KOPT-K1 (cell line): ENCODE results near the gene LRGUK.

Source experiments
- H3K27ac ChIP-seq: fragments of 200-600 bp; sonication (generic); 2 replicates; pipeline ENCODE4 v1.5.1; 2016; ENCODE audit warnings: antibody characterized with exemption, mild to moderate bottlenecking, low read depth, low read length; ENCODE audit not compliant: poor library complexity, severe bottlenecking
- H3K36me3 ChIP-seq: fragments of 200-600 bp; sonication (generic); 2 replicates; pipeline ENCODE4 v1.5.1; 2017; ENCODE audit warnings: antibody characterized with exemption, mild to moderate bottlenecking, low read length, moderate library complexity; ENCODE audit not compliant: insufficient read depth
- H3K9me3 ChIP-seq: fragments of 200-600 bp; sonication (generic); 2 replicates; pipeline ENCODE4 v1.5.1; 2017; ENCODE audit warnings: antibody characterized with exemption, low read length, mild to moderate bottlenecking; ENCODE audit not compliant: insufficient read depth, poor library complexity, severe bottlenecking

Gene LRGUK

DNA sequence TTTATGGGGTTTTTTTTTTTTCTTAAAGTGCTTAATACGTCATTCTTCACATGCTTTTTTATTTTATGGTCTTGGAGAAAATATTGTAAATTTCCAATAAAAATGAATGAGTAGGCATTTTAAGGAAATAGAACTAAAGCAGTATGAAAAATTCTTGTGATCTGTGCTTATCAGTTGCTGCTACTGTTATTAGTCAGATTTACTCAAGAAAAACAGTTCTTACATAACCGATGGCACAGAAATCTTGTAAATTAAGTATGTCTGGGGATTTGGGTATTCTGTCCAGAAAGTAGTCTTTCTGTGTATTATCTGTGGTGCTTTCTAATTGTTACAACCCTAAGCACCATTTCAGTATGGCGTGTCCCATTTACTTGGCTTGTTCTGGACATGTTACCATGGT lies 64.7 kb downstream of the LRGUK start:
- H3K9me3 ChIP-seq = no peaks in the 10 kb centered on the region
- H3K27ac ChIP-seq = no peak overlapping the region
- no peaks in the 10 kb centered on the region for H3K36me3 ChIP-seq

DNA sequence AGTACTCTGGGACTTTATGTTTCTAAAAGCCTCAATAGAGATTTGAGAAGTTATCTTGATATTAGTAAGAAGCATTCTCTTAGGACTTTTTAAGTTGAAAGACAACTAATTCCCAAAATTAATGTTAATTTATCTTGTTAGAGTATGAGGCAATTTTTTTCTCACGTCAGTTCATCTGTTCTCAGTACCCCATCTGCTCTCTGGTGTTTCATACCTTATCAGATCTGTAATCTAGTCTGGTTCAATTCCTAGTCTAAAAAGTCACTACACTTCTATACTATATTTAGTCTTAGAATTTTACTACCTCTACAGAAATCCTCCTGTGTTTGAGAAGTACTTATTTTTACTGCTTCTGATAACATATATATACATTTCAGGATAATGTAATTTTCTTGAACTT lies 66.1 kb downstream of the LRGUK start:
- Histone ChIP-seq H3K27ac (no peak overlapping the region), H3K9me3 (no peaks in the 10 kb centered on the region), H3K36me3 (no peaks in the 10 kb centered on the region)

DNA sequence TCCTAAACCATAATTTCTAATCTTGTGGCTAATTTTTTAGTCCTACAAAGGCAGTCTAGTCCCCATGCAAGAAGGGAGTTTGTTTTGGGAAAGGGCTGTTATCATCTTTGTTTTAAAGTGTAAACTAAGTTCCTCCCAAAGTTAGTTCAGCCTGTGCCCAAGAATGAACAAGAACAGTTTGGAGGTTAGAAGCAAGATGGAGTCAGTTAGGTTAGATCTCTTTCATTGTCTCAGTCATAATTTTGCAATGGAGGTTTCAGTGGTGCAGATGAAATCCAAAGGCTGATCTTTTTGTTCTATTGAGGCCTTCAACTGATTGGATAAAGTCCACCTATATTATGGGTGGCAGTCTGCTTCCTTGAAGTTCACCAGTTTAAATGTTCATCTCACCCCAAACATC lies 68.1 kb downstream of the LRGUK start:
- Histone ChIP-seq H3K27ac (no peak overlapping the region), H3K9me3 (no peaks in the 10 kb centered on the region), H3K36me3 (no peaks in the 10 kb centered on the region)

DNA sequence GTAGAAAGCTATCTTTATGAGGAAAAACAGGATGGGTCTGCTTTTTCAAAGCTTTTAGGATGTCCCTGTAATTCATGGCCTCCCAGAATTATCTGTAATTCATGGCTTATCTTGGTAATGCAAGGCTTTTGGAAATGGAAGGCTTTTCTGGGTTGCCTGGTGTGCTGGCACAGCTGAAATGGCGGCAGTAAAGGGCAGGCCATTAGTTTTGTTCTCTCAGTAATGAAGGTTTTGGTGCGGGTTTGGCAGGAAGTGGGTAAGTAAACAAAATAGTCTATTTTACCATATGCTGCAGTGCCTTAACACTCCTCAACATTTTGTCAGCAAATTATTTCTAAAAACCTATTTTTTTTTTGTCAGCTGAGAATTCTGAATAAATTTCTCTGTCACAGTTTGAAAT lies 69.3 kb downstream of the LRGUK start:
- no peaks in the 10 kb centered on the region for H3K9me3 ChIP-seq
- H3K27ac ChIP-seq = no peak overlapping the region
- no peaks in the 10 kb centered on the region for H3K36me3 ChIP-seq

DNA sequence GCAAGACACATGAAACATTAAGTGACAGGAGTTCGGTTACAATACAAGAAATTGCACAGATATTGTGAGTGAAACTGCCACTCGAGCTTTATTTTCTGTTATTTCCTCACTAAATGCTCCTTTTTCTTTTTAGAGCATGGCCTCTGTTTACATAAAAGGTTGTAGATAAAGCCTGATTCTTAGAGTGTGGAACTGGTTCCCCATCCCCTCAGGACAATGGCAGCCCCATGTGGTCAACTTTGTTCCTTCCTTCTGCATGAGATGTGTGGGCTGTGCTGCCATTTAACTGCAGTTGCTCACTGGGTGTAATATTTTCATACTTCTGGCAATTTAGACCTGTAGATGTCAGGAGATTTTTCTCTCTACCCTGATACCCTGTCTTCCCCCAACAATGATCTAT lies 70.2 kb downstream of the LRGUK start:
- no peak overlapping the region for H3K27ac ChIP-seq
- no peaks in the 10 kb centered on the region for H3K9me3 ChIP-seq
- no peaks in the 10 kb centered on the region for H3K36me3 ChIP-seq

DNA sequence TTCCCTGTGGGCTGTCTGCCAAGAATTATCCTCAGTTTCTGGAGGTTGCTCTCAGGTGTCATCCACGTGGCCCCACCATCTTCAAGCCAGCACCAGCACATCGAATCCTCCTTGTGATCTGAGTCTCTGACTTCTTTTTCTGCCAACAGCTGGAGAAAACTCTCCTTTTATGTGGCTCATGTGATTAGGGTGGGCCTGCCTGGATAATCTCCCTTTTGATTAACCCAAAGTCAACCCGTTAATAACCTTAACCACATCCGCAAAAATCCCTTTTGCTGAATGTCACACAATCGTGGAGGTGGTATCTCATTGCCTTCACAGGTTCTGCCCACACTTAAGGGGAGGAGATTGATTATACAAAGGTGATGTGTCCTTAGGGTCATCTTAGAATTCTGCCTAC lies 73.8 kb downstream of the LRGUK start:
- no peaks in the 10 kb centered on the region for H3K9me3 ChIP-seq
- no peak overlapping the region for H3K27ac ChIP-seq
- no peaks in the 10 kb centered on the region for H3K36me3 ChIP-seq

DNA sequence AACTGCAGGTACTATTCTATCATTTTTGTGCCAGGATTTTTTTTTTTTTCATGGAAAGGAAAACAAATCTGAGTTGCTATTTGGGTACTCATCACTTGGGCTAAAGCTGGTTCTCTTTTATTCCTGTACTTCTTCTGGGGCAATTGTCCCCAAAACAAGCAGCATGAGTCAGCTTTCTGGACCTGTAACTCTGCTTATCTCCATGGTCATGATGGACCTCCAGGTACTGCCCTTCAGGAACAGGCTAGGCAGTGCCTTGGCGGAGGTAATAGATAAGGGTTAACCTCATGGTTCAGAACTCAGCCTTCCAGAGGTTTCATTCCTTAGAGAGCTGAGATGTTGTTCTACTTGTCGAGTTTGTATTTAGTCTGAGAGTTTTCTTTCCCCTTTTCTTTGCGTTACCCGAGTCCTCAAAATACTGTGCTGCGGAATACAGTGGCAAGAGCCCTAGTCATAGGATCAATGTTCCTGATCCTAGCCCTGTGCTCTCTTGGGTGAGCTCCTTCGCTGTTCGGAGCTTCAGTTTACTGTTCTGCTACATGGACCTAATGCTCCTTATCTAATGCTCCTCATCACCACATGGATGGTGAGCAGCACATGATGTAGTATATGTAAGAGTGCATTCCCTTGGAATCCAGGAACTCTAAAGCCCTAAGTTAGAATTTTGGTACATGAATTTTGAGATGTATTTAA lies 74.6 kb downstream of the LRGUK start:
- Histone ChIP-seq H3K27ac (no peak overlapping the region), H3K9me3 (no peaks in the 10 kb centered on the region), H3K36me3 (no peaks in the 10 kb centered on the region)

DNA sequence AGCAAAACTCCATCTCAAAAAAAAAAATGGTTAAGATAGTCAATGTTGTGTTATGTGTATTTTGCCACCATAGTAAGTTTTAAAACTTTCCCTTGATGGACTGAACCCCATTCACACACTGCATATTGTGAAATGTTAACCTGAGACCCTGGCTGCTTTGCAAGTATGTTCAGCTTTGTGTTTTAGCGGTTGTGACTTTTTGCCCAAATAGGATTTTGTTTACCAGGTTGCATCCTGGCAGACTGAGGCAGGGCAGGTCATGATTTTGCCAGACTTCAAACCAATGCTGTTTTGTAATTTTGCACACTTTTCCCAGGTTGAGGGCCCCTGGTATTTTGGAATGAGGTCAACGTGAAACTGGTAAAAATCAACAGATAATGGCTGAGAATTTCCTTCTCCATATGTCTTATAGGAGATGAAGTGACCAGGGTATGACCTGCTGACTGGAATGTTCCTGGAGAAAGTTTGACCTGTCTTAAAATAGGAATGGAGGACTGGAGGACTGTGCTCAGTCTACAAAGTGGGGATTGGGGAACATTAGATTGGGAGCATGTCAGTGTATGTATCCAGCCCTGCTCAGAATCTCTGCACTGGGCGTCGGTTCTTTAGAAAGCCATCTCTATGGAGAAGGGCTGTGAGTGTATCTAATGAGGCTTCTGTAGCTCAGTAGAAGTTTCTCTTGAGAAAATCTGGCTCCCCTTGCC lies 76.2 kb downstream of the LRGUK start:
- no peaks in the 10 kb centered on the region for H3K36me3 ChIP-seq
- no peak overlapping the region for H3K27ac ChIP-seq
- no peaks in the 10 kb centered on the region for H3K9me3 ChIP-seq

DNA sequence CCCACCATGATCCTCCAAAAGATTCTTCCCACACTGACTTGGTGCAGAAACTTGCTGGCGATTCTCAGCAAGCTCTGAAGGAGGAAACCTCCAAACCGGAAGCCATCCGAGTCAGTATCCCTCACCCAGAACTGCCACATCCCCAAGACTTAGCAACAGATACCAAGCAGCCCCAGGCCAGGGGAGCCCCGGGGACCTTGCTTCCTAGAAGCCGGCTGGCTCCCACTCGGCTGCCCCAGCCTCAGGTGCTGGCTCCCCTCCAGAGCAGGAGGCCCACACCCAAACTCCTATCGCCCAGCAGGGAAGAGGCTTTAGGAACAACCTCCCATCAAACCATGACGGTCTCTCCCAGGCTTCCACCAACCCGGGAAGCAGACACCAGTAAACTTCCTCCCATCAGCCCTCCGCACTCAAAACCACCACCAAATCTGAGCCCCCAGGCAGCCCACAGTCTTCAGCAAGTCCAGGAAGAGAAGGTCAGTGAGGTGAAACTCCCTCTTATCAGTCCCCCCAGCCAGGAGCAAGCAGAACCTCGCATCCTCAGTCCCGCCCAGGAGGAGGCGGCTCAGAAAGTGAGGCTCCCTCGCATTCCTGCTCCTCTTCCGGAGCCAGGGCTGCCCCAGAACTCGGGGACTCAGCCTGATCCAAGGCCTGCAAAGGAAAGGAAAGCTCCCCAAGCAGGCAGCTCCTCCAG lies 82.3 kb downstream of the LRGUK start:
- Histone ChIP-seq H3K36me3 (no peaks in the 10 kb centered on the region), H3K27ac (no peak overlapping the region), H3K9me3 (no peaks in the 10 kb centered on the region)

DNA sequence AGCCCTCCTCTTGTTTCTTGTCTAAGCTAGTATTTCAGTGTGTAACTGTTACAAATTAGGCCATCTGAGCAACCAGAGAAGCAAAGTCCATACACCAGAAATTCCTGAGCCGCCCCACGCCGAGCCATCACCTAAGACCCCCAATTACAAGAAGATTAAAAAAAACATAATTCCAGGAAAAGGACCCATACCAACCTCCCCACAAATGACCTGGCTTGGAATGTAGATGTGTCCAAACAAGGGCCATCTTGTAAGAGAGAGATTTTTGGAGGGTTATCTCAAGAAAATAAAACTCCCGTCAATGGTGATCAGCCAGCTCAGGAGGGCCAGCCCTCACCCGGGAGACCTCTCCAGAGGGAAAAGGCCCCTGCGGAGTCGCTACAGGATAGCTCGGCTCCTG lies 83.1 kb downstream of the LRGUK start:
- H3K36me3 ChIP-seq = no peaks in the 10 kb centered on the region
- no peak overlapping the region for H3K27ac ChIP-seq
- no peaks in the 10 kb centered on the region for H3K9me3 ChIP-seq

DNA sequence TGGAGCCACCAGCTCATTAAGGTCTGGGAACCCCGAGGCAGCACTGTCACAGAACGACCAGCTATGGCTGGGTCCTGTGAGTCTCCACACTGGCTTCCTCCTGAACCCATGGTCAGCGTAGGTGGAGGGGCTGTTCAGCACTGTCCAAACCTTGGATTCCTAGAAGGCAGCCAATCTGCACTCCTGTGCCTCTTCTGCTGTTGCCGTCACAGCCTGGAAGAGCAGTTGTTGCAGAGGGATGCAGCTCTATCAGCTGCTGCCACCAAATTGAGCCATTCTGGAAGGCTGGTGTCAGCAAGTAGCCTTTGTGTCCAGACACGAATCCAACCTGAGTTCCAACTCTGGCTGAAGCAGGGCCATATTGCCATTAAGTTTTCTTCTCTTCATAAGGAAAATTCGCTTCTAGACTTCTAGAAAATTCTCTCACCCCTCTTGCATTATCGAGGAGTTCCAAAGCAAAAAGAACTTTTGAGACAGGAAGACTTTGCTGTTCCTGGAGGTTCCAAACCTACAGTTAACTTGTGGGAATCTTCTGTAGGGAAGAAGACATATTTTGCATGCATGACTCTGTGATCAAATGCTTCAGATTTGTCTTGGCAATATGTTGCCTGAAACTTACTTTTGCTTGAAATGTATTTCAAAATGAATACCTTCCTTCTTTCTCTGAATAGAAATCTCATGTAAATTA lies 84.0 kb downstream of the LRGUK start:
- no peaks in the 10 kb centered on the region for H3K36me3 ChIP-seq
- no peak overlapping the region for H3K27ac ChIP-seq

DNA sequence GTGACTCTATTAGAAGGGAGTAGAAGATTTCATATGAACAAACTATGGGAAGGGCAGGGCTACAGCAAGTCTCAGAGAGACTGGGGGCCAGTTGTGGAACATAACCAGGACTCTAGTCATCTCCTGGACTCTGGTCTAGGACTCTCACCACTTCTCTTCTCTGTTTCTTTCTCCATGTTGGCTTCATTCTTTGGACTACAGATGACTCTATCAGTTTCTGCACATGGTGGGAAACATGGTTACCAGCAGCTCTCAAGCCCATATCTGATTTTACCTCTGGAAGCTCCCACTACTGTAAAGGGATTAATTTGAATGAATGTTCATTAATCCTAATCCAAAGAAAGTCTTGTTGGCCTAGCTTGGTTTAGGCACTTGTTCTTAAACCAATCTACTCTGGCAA lies 84.7 kb downstream of the LRGUK start:
- Histone ChIP-seq H3K9me3 (no peaks in the 10 kb centered on the region), H3K36me3 (no peaks in the 10 kb centered on the region), H3K27ac (no peak overlapping the region)

More for the DNA sequence above, 84.0 kb downstream of the LRGUK start:
- H3K9me3 ChIP-seq = no peaks in the 10 kb centered on the region

DNA sequence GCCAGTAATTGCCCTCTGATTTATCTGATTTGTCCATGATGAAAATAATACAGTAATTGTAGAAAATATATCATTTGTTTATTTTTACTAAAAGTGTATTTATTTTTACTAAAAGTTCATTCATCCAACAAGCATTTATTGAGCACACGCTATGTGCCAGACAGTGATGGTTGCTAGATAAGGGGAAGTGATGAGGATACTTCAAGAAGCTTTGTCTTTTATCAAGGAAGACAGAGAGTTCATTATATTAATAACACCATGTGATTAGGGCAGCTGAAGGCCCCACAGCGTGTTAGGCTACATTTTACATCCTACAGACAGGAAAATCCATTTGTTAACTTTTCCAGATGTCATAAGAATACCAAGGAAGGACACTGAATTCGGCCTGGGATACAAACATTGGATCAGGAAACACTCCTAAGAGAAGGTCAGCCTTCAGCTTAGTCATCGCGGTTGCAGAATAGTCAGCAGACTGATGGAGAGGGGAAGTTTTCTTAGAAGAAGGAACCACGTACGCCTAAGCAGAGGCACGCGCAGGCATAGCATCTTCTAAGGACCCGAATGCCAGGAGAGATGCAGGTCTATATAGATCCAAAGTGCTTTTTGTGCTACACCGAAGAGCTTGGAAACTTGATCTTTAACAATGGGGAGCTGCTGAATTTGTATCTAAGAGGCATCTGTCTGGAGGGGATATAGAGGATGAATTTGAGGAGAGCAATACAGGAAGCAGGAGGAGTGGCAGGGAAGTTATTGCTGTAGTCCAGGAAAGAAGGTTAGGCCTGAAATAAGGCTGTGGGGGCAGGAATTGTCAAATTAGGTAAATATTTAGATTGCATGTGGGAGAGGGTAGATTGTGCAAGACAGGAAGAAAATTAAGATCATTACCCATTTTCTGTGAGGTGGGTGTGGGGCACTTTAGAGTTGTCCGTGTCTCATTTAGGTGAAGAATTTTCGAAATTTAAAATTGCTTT lies 85.7 kb downstream of the LRGUK start:
- H3K36me3 ChIP-seq = no peaks in the 10 kb centered on the region
- H3K9me3 ChIP-seq = no peaks in the 10 kb centered on the region
- H3K27ac ChIP-seq = no peak overlapping the region

DNA sequence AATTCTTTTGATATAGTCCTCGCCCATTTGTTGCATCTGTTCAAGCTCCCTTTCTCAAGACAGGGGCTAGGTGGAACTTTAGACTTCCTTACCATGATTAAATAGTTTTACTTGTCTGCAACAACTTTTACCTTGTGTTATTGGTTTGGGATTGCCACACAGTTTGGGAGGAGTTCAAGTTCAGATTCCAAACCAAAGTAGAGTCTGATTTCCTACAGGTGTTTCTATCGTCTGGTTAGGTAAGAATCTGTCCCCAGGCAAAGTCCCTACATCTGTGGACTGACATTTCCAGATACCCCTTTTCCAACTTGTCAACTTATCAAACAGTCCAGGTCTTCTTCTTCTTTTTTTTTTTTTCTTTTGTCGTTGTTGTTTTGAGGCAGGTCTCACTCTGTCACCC lies 93.1 kb downstream of the LRGUK start:
- Histone ChIP-seq H3K9me3 (no peaks in the 10 kb centered on the region), H3K36me3 (no peaks in the 10 kb centered on the region), H3K27ac (no peak overlapping the region)
